ENCODE results near the gene BHLHE40.
A peak's percentile ranks its signal among the peaks of the same experiment; 100 is the strongest.

Gene BHLHE40

GRCh38 chr3:4983739-4984510 lies 4.7 kb downstream of the BHLHE40 start:
- peak overlapping the region; percentile 100 for H3K4me3 ChIP-seq (ENCODE audit: low read depth, low read length)
- H3K36me3 ChIP-seq (replicated peaks): peaks cover 53% of the 10 kb centered on the region
- H3K27ac ChIP-seq: peak overlapping the region; percentile 95
- in situ Hi-C loops (cut with HindIII; ENCODE audit: low pct_ligation_motif_present, low sequenced_read_pairs): loop anchor here (10.0 kb wide), 1 partner anchor 269 kb away; no protein-coding TSS in a partner anchor
- no peaks in the 10 kb centered on the region for H3K27me3 ChIP-seq (replicated peaks)
- peak; percentile 74 for DNase-seq
- no peak for TF ChIP-seq CTCF (IDR thresholded peaks at IDR 0.05; ENCODE audit: low read depth, low read length, missing control alignments)

- in situ Hi-C loops (cut with HindIII; ENCODE audit: low pct_ligation_motif_present, low sequenced_read_pairs): loop anchor here (10.0 kb wide), 1 partner anchor 270 kb away; no protein-coding TSS in a partner anchor
- no peaks in the 10 kb centered on the region for H3K27me3 ChIP-seq (replicated peaks)
- no peak for DNase-seq
- H3K27ac ChIP-seq: peak overlapping the region; percentile 95
- H3K4me3 ChIP-seq (ENCODE audit: low read depth, low read length): peak overlapping the region; percentile 100
- peaks cover 52% of the 10 kb centered on the region for H3K36me3 ChIP-seq (replicated peaks)
- TF ChIP-seq CTCF (IDR thresholded peaks at IDR 0.05; ENCODE audit: low read depth, low read length, missing control alignments): no peak
Measured at GRCh38 chr3:4984511-4984864, 5.3 kb downstream of the BHLHE40 start.

- Histone ChIP-seq H3K36me3 (replicated peaks) (peaks cover 43% of the 10 kb centered on the region), H3K27me3 (replicated peaks) (no peaks in the 10 kb centered on the region), H3K4me3 (ENCODE audit: low read depth, low read length) (no peak overlapping the region), H3K27ac (peak overlapping the region; percentile 90)
- no peak for TF ChIP-seq CTCF (IDR thresholded peaks at IDR 0.05; ENCODE audit: low read depth, low read length, missing control alignments)
- peak; percentile 80 for DNase-seq
- in situ Hi-C loops (cut with HindIII; ENCODE audit: low pct_ligation_motif_present, low sequenced_read_pairs): loop anchor here (10.0 kb wide), 1 partner anchor 271 kb away; no protein-coding TSS in a partner anchor
Measured at GRCh38 chr3:4985330-4986174, 6.3 kb downstream of the BHLHE40 start.

DNA sequence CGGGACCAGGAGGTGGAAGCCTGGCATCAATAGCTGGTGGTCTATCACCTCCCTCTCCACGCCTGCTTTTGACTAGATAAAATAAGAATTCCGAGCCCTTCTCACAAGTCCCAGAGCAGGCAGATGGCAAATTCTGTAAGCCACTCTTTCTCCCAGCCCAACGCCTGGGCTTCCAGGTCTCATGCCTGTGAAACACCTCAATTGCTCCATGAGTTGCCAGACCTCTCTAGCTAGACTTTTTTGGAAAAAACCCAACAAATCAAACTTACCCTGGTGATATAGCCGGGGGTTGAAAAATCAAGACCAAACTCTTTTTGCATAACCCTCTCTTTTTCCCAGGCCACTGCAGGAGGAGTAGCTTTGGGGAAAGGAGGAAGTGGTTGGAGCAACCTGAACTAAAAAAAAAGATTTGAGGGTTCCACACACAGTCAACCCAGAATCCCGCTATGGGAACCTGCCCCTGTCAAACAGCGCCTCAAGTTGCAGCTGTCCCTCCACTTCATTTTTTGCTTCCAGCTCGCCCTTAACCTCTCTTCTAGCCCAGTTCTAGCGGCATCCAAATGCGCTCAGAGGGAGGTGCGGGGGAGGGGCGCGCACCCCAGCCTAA lies 7.0 kb downstream of the BHLHE40 start:
- DNase-seq: peak; percentile 78
- no peaks in the 10 kb centered on the region for H3K27me3 ChIP-seq (replicated peaks)
- no peak for TF ChIP-seq CTCF (IDR thresholded peaks at IDR 0.05; ENCODE audit: low read depth, low read length, missing control alignments)
- in situ Hi-C loops (cut with HindIII; ENCODE audit: low pct_ligation_motif_present, low sequenced_read_pairs): loop anchor here (10.0 kb wide), 1 partner anchor 271 kb away; no protein-coding TSS in a partner anchor
- H3K36me3 ChIP-seq (replicated peaks): peaks cover 38% of the 10 kb centered on the region
- H3K4me3 ChIP-seq (ENCODE audit: low read depth, low read length): peak overlapping the region; percentile 31
- peak overlapping the region; percentile 90 for H3K27ac ChIP-seq

DNA sequence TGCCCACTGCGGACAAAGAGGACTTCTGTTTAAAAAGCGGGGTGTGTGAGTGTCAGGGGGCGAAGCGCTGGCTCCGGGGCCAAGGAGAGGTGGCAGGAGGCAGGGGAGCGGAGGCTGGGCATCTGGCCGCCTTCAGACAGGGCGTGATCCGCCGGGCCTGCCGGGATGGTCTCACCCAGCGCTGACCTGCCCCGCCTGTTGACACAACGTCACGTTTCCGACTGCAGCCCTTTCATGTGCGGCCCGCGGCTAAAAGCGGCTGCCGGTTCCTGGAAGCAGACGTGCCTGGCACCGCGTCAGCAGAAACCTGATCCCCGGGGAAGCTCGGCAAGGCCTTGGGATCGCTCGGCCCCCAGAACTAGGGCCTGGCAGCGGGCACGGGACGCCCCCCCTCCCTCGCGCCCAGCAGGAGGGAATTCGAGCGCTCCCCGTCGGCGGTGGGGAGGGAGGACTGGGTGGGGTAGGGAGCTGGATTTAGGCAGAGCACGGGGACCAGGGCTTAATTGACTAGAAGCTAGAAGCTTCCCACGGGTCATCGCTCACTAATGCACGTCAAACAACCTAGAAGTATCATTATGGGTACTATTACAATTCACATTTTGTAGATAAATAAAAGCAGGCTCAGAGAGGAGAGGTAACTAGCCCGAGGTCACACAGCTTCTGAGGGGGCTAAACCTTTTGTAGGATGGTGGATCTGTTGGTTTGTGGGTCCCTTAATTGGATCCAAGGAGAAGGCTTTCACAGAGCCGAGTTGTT lies 7.7 kb downstream of the BHLHE40 start:
- peak; percentile 98 for DNase-seq
- Histone ChIP-seq H3K27ac (peak overlapping the region; percentile 90), H3K4me3 (ENCODE audit: low read depth, low read length) (peak overlapping the region; percentile 31), H3K27me3 (replicated peaks) (no peaks in the 10 kb centered on the region), H3K36me3 (replicated peaks) (peaks cover 31% of the 10 kb centered on the region)
- peak; percentile 24 for TF ChIP-seq CTCF (IDR thresholded peaks at IDR 0.05; ENCODE audit: low read depth, low read length, missing control alignments)
- in situ Hi-C loops (cut with HindIII; ENCODE audit: low pct_ligation_motif_present, low sequenced_read_pairs): loop anchor here (10.0 kb wide), 1 partner anchor 272 kb away; no protein-coding TSS in a partner anchor
